Neural cell (in vitro differentiated cells): ENCODE measurements around the gene ATP8B3. TPM values are rescaled to one million over a fixed set of nuclear protein-coding genes. Genes with fewer than 3 reads are reported as not detected.

Experiments used
- H2AFZ ChIP-seq: fragments of 200-600, 300-800 bp; sonication (generic), shearing (Covaris generic); 2 replicates; pipeline ENCODE4 v1.6.0; 2014; ENCODE audit warnings: low read depth, mild to moderate bottlenecking, antibody characterized with exemption, low read length, moderate library complexity
- H3F3A ChIP-seq: fragments of 200-600 bp; shearing (Covaris generic); 2 replicates; pipeline ENCODE4 v1.6.1; 2016; ENCODE audit warnings: mild to moderate bottlenecking, moderate library complexity, mixed read lengths, antibody characterized with exemption, low read length; ENCODE audit not compliant: insufficient read depth, poor library complexity, severe bottlenecking
- H3K27ac ChIP-seq: fragments of 200-600, 300-800 bp; sonication (generic), shearing (Covaris generic); 2 replicates; pipeline ENCODE4 v1.5.1; 2014; ENCODE audit warnings: mild to moderate bottlenecking, low read length, moderate library complexity
- H3K27me3 ChIP-seq: fragments of 300-800, 200-600 bp; sonication (generic), shearing (Covaris generic); 2 replicates; pipeline ENCODE4 v1.6.0; 2014; ENCODE audit warnings: mild to moderate bottlenecking, low read depth, low read length, moderate library complexity; ENCODE audit not compliant: insufficient read depth
- H3K36me3 ChIP-seq: fragments of 300-800, 200-600 bp; sonication (generic), shearing (Covaris generic); 2 replicates; pipeline ENCODE4 v1.5.1; 2014; ENCODE audit warnings: mild to moderate bottlenecking, antibody characterized with exemption, low read length, moderate library complexity; ENCODE audit not compliant: insufficient read depth
- H3K4me2 ChIP-seq: fragments of 300-800, 200-600 bp; sonication (generic), shearing (Covaris generic); 2 replicates; pipeline ENCODE4 v1.6.0; 2014; ENCODE audit warnings: mild to moderate bottlenecking, low read length
- H3K4me3 ChIP-seq: fragments of 300-800, 200-600 bp; sonication (generic), shearing (Covaris generic); 2 replicates; pipeline ENCODE4 v1.5.1; 2014; ENCODE audit warnings: mild to moderate bottlenecking, low read length, moderate library complexity
- H3K79me2 ChIP-seq: fragments of 200-600 bp; shearing (Covaris generic); replicated peaks from 2 replicates; pipeline ENCODE4 v1.6.0; 2014; ENCODE audit warnings: mild to moderate bottlenecking, low read length, moderate library complexity; ENCODE audit not compliant: insufficient read depth
- H3K9ac ChIP-seq: fragments of 300-800, 200-600 bp; sonication (generic), shearing (Covaris generic); 2 replicates; pipeline ENCODE4 v1.6.1; 2016; ENCODE audit warnings: mild to moderate bottlenecking, low read length, mixed read lengths
- H3K9me2 ChIP-seq: fragments of 200-600 bp; shearing (Covaris generic); 2 replicates; pipeline ENCODE4 v1.6.1; 2016; ENCODE audit warnings: mild to moderate bottlenecking, low read length, mixed read lengths; ENCODE audit not compliant: insufficient read depth
- H3K9me3 ChIP-seq: fragments of 200-600, 300-800 bp; sonication (generic), shearing (Covaris generic); 2 replicates; pipeline ENCODE4 v1.6.1; 2016; ENCODE audit warnings: mild to moderate bottlenecking, mixed run types, low read length, moderate library complexity, mixed read lengths
- H4K20me1 ChIP-seq: fragments of 200-600 bp; shearing (Covaris generic); 2 replicates; pipeline ENCODE4 v1.6.1; 2016; ENCODE audit warnings: mild to moderate bottlenecking, mixed run types; ENCODE audit not compliant: insufficient read depth
- EP300 ChIP-seq: fragments of 450-650 bp; conservative IDR thresholded peaks from 2 replicates; pipeline ENCODE4 v1.6.1; 2014; ENCODE audit warnings: antibody characterized with exemption, mild to moderate bottlenecking, moderate library complexity; ENCODE audit not compliant: poor library complexity, severe bottlenecking
- EZH2 ChIP-seq: fragments of 200-600, 300-800 bp; shearing (Covaris generic), sonication (generic); IDR thresholded peaks from 2 replicates; pipeline ENCODE4 v1.6.1; 2014; ENCODE audit warnings: antibody characterized with exemption, low read length, borderline replicate concordance, mild to moderate bottlenecking; ENCODE audit not compliant: insufficient read depth, poor library complexity, severe bottlenecking
- MXI1 ChIP-seq: fragments of 450-650 bp; conservative IDR thresholded peaks from 2 replicates; pipeline ENCODE4 v1.6.1; 2014; ENCODE audit warnings: antibody characterized with exemption, mild to moderate bottlenecking; ENCODE audit not compliant: poor library complexity, severe bottlenecking
- POLR2AphosphoS5 ChIP-seq: IDR thresholded peaks from 2 replicates; pipeline ENCODE4 v1.6.1; 2012
- RAD21 ChIP-seq: fragments of 450-650 bp; conservative IDR thresholded peaks from 2 replicates; pipeline ENCODE4 v1.6.1; 2014; ENCODE audit warnings: antibody characterized with exemption, mild to moderate bottlenecking, moderate library complexity
- SMC3 ChIP-seq: fragments of 450-650 bp; conservative IDR thresholded peaks from 2 replicates; pipeline ENCODE4 v1.6.1; 2014; ENCODE audit warnings: antibody characterized with exemption, mild to moderate bottlenecking, moderate library complexity; ENCODE audit not compliant: poor library complexity
- TAF1 ChIP-seq: IDR thresholded peaks from 2 replicates; pipeline ENCODE4 v1.6.1; 2012; ENCODE audit warnings: low read depth
- polyA plus RNA-seq: library from polyadenylated mRNA; depleted of rRNA; stranded (reverse); fragments of >200 nt; gene quantifications from 2 replicates; pipeline ENCODE4 v1.2.3, GENCODE V29; 2014
- TF ChIP-seq, protein P1 (sequence below): fragments of 450-650 bp; IDR thresholded peaks from 2 replicates; pipeline ENCODE4 v1.5.1; 2014; ENCODE audit warnings: antibody characterized with exemption, mild to moderate bottlenecking, moderate library complexity; ENCODE audit not compliant: poor library complexity, severe bottlenecking
- TF ChIP-seq, protein P2 (sequence below): IDR thresholded peaks from 2 replicates; pipeline ENCODE4 v1.6.1; 2012; ENCODE audit warnings: borderline replicate concordance

Gene ATP8B3
- polyA plus RNA-seq, 1 donor from 2014 or later, result 1.5 TPM

DNA sequence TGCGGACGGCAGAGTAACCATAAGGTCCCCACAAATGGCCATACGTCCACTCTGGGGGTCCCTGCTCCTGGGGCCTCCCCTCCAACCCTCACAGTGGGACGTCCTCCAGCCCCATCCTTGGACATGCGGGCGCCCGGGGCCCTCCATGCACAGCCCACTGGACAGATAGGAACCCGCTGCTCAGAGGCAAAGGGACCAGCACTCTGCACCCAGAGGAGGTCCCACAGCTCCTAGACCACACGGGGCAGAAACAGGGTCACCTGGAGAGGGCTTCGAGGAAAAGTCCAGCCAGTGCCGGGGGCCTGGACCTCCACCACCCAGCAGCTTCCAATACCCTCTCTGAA is 25.1 kb upstream of the ATP8B3 start:
- Histone ChIP-seq H3K79me2 (no peaks in the 10 kb centered on the region), H2AFZ (no peak overlapping the region), H3K4me3 (no peak overlapping the region), H4K20me1 (no peaks in the 10 kb centered on the region), H3K9me3 (no peaks in the 10 kb centered on the region), H3K36me3 (no peaks in the 10 kb centered on the region), H3K9ac (no peak overlapping the region), H3K4me2 (no peak overlapping the region), H3K27ac (no peak overlapping the region), H3K27me3 (no peaks in the 10 kb centered on the region), H3K9me2 (no peaks in the 10 kb centered on the region), H3F3A (no peaks in the 10 kb centered on the region)
- TF ChIP-seq MXI1 (no peak), EP300 (no peak), RAD21 (no peak), TAF1 (no peak), POLR2AphosphoS5 (no peak), EZH2 (no peak), SMC3 (no peak)
- TF ChIP-seq, protein P1, sequence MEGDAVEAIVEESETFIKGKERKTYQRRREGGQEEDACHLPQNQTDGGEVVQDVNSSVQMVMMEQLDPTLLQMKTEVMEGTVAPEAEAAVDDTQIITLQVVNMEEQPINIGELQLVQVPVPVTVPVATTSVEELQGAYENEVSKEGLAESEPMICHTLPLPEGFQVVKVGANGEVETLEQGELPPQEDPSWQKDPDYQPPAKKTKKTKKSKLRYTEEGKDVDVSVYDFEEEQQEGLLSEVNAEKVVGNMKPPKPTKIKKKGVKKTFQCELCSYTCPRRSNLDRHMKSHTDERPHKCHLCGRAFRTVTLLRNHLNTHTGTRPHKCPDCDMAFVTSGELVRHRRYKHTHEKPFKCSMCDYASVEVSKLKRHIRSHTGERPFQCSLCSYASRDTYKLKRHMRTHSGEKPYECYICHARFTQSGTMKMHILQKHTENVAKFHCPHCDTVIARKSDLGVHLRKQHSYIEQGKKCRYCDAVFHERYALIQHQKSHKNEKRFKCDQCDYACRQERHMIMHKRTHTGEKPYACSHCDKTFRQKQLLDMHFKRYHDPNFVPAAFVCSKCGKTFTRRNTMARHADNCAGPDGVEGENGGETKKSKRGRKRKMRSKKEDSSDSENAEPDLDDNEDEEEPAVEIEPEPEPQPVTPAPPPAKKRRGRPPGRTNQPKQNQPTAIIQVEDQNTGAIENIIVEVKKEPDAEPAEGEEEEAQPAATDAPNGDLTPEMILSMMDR, result no peak
- TF ChIP-seq, protein P2, sequence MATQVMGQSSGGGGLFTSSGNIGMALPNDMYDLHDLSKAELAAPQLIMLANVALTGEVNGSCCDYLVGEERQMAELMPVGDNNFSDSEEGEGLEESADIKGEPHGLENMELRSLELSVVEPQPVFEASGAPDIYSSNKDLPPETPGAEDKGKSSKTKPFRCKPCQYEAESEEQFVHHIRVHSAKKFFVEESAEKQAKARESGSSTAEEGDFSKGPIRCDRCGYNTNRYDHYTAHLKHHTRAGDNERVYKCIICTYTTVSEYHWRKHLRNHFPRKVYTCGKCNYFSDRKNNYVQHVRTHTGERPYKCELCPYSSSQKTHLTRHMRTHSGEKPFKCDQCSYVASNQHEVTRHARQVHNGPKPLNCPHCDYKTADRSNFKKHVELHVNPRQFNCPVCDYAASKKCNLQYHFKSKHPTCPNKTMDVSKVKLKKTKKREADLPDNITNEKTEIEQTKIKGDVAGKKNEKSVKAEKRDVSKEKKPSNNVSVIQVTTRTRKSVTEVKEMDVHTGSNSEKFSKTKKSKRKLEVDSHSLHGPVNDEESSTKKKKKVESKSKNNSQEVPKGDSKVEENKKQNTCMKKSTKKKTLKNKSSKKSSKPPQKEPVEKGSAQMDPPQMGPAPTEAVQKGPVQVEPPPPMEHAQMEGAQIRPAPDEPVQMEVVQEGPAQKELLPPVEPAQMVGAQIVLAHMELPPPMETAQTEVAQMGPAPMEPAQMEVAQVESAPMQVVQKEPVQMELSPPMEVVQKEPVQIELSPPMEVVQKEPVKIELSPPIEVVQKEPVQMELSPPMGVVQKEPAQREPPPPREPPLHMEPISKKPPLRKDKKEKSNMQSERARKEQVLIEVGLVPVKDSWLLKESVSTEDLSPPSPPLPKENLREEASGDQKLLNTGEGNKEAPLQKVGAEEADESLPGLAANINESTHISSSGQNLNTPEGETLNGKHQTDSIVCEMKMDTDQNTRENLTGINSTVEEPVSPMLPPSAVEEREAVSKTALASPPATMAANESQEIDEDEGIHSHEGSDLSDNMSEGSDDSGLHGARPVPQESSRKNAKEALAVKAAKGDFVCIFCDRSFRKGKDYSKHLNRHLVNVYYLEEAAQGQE, result no peak

DNA sequence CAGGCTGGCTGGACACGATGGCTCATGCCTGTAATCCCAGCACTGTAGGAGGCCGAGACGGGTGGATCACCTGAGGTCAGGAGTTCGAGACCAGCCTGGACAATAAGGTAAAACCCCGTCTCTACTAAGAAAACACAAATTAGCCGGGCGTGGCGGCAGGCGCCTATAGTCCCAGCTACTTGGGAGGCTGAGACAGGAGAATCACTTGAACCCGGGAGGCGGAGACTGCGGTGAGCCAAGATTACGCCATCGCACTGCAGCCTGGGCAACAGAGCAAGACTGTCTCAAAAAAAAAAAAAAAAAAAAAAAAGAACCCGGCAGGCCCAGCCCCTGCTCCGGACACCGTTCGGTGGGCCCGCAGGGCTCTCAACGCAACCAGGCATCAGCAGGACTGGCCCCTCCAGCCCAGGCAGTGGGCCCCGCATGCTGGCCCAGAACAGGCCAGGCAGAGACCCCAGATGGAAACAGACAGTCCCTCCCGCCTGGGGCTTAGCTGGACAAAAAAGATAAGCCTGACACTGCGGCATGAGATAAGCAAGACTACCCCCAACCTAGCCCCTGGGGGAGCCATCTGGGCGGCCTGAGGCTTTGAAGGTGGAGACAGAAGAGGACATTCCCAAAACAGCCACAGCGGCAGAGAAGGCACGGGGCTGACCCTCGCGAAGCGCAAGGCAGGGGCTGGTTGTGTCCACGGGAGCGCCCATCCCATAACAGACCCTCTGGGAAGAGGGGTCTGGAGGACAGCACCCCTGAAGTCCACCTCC is 24.6 kb upstream of the ATP8B3 start:
- Histone ChIP-seq H3K9me3 (no peaks in the 10 kb centered on the region), H3K36me3 (no peaks in the 10 kb centered on the region), H3F3A (no peaks in the 10 kb centered on the region), H3K9ac (no peak overlapping the region), H3K27ac (no peak overlapping the region), H4K20me1 (no peaks in the 10 kb centered on the region), H3K9me2 (no peaks in the 10 kb centered on the region), H3K79me2 (no peaks in the 10 kb centered on the region), H3K4me3 (no peak overlapping the region), H3K4me2 (no peak overlapping the region), H2AFZ (no peak overlapping the region), H3K27me3 (no peaks in the 10 kb centered on the region)
- TF ChIP-seq, protein P1, result no peak
- TF ChIP-seq RAD21 (no peak), EZH2 (no peak), SMC3 (no peak), TAF1 (no peak), MXI1 (no peak), POLR2AphosphoS5 (no peak), EP300 (no peak)
- TF ChIP-seq, protein P2, result no peak
